ENCODE measurements around the gene ARMC8.

ARMC8 gene

DNA sequence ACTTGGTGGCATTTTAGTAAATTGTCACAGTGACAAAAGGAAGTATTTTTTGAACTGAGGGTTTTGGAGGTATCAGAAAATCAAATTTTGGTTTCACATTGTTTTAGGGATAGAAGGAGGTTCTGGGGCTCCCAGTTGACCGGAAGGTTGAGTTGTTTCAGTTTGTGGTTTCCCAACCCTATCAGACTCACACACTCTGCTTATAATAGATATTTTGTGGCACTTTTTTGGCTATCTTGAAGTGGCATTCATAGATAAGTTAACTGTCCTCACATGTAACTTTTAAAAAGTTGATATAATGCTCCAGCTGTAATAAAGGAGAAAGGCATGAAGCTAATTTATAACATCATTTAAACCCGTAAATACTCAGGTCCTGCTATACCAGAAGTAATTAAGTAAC, 12.8 kb downstream of the ARMC8 start:
- no peak for DNase-seq

DNA sequence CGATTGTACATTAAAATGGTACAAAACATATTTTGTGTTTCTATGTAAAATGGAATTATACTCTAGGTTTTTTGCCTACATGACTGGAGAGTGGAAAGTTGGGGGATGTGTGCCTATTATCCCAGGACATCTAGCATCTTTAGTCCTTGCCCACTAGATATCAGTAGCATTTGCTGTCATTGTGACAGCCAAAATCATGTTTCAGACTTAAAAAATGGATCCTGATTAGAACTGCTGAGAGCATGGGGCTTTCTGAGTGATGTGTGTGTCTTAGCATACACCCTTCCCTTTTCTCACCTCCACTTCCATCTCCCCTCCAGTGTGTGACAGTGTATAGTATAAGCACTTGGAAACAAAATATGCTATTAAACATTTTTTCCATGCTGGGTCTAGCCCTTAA, 13.3 kb downstream of the ARMC8 start:
- DNase-seq: no peak

DNA sequence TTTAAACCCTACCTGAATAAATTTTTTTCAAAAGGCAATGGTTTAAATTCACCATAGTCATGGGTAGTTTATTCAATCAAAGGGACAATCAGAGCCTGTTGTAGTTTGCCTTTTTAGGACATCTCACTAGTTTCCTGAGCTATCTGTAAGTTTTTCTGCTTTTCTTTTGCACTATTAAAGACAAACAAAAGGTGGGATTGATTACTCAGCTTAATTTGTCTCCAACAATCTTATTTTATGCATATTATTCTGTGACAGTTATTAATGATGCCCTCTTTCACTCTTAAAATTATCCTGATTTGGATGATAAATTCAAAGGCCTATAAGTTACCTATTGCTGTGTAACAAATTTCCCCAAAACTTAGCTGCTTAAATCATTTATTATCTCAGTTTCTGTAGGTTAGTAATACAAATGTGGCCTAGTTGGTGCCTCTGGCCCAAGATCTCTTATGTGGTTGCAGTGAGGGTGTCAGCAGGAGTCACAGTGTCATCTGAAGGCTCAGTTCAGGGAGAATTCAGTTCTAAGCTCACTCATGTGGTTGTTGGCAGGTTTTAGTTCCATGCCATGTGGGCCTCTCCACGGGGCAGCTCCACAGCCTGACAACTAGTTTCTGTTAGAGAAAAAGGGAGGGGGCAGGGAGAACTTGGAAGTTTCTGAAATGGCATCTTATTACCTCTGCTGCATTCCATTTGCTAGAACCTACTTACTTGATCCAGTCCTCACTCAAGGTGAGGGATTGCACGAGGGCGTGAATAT, 16.0 kb downstream of the ARMC8 start:
- DNase-seq: no peak

DNA sequence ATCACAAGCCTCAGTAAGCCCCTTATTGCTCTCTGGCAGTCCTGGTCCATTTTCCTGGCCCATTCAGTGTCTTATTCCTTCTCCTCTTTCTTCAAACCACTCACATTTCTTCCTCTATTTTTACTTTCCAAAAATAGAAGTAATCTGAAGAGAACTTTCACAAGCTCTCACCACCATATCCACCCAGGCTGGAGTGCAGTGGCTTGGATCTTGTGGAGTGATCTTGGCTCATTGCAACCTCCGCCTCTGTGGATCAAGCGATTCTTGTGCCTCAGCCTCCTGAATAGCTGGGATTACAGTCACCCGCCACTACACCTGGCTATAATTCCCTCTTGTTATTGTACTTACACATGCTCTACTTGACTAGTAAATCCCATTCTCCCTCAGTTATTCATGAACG, 16.8 kb downstream of the ARMC8 start:
- no peak for DNase-seq

DNA sequence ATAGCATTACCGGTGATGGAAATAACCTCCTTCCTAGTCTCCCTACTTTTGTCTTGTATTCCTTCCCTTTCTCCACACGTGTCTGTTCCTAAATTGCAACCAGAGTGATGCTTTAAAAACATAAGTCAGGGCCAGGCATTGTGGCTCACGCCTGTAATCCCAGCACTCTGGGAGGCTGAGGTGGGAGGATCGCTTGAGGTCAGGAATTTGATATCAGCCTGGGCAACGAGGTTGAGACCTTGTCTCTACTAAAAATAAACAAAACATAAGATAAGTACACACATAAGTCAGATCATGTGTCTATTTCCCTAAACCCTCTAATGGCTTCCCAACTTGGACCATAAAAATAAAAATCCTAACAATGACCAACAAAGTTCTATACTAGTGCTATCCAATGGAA, 18.4 kb downstream of the ARMC8 start:
- DNase-seq: no peak

DNA sequence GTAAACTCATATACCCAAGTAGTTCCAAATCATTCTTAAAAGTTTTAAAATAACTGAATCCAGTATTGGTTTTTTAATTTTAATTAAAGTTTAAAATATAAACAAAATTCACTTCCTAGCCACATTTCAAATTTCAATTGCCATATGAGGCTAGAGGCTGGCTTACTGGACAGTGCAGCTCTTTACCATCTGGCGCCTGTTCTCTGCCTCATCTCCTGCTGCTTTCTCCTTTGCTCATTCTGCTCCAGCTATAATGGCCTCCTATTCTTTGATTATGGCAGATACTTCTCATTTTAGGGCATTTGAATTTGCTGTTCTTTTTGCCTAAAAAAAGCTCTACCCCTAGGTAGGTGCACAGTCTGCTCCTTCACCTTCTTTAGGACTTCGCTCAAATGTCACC, 19.1 kb downstream of the ARMC8 start:
- DNase-seq: no peak

DNA sequence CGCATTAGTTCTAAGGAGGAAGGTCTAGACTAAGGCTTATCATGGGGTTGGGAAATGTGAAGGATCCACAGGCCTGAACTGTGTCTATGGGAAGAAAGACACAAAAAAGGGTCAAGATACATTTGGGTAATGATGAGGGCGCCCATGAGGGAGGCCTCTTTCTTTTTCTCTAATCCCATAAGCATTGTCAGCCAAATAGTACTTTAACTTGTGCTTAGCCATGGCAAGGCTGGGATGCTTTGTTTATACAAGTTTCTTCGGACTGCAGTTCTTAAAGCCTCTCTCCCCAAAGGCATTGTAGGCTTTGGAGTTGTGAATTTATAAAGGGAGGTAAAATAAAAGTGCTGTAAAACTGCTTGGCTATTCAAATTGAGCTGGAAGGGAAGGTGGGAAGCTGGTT, 23.4 kb downstream of the ARMC8 start:
- no peak for DNase-seq

DNA sequence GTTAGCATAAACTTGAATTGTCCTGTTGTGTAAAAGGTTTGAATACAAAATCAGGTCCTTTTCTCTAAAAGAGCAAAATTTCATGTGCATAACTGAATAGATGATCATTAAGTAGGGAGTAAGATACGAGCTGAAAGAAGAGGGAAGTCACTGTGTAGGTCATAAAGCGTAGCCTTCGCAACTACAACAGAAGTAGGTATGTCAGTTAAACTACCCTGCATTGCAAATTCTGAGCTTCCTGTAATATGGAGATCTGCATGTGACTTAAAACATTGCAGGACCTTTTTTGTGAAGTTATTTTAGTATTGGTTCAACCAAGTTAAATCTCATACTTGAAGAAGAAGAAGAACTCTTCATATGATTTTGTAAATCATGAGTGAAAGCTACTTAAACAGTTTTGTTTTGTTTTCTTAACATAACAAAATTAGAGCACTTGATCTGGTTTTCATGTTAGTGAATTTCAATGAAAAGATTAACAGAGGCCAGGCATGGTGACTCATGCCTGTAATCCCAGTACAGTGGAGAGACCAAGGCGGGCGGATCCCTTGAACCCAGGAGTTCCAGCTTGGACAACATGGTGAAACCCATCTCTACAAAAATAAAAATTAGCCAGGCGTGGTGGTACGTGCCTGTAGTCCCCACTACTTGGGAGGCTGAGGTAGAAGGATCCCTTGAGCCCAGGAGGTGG, 26.4 kb downstream of the ARMC8 start:
- DNase-seq: no peak

DNA sequence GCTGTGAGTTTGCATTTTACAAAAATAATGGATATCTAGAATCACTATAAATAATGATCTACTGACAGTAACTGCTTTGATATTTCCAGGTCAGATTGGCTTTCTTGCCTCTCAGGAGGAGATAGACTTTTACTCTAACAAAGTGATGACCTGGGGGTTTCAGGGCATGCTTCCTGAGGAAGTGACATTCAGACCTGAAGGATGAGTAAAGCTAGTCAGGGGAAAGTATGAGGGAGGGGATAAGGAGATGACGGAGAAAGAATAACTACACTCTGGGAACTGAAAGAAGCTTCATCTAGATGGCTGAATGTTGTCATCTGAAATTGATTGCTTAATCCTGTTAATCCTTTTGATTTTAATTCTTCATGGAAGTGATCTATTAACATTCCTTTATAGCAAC, 32.2 kb downstream of the ARMC8 start:
- DNase-seq: no peak

DNA sequence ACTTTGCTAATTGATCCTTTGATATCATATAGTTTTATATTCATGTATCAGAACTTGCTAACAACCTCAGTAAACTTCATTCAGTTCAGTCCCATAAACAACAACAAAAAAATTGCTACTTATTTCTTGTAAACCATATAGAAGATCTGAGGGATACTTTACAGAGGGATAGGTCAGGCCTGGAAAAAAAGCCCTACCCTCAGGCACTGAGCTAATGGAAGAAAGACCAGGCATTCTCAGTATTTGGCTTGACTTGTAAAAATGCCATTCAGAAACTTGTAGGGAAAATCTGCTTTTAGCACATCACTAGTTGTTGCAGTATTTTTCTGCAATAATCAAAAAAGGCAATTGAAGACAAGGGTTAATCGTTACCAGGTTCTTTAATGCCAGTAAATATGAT, 33.1 kb downstream of the ARMC8 start:
- DNase-seq: no peak

DNA sequence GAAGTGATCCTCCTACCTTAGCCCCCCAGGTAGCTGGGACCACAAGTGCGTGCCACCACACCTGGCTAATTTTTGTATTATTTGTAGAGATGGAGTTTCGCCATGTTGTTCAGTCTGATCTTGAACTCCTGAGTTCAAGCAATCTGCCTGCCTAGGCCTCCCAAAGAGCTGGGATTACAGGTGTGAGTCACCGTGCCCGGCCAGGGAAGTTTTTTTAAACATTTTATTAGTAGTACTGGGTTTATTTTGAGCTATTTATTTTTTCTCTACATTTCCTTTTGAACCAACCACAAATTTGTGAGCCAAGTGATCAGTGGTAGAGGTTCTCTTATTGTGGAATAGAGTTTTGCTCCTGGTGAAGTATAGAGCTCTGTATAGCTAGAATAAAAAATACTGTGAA, 33.7 kb downstream of the ARMC8 start:
- no peak for DNase-seq

DNA sequence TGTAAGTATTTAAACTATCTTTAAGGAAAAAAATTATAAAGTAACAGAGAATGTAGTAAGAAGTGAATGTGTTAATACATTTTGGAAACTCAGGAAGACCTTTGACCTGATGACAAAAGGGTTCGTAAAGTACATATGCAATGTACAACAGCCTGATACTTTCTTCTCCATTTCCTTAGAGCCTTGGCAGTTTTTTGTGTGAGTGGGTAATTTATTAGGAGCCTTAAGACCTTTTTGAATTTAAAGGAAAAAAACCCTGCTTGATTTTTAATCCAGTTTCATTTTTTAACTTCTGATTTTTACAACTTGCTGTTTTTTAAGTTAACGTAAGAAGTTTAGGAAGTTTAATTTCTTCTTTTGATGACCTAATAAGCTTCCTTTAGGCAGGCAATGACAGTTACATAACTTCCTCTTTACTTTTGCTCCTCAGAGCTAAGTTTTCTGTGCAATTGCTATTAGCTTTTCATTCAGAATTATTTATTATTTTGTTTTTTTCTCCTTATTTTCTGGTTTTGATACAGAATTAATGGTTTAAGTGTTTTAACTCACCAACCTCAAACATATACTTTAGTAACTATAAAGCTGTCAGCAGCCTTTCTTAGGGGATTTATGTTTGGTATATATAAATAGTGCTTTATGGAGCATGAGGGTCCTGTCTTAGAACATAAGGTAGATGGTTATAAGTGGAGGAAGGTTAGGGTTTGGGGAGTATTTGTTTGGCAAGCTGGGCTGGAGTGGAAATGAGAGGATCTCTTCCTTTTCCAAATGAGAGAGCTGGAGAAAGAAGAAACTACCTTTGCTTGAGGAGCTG, 35.2 kb downstream of the ARMC8 start:
- no peak for DNase-seq

DNA sequence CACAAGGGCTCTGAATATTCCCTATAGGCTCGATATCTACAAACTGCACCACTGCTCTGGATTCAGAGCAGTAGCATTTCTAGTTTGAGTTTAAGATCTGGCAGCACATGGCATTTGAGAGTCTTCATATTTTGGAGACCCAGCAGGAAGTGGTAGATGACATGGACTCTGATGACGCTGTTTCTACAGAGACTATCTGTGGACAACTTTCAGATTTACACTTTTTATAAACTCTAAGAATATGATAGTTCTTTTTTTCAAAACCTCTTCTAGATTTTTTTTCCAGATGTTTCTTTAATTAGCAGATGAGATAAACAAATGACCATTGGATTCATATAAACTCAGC, 35.8 kb downstream of the ARMC8 start:
- DNase-seq: no peak

DNA sequence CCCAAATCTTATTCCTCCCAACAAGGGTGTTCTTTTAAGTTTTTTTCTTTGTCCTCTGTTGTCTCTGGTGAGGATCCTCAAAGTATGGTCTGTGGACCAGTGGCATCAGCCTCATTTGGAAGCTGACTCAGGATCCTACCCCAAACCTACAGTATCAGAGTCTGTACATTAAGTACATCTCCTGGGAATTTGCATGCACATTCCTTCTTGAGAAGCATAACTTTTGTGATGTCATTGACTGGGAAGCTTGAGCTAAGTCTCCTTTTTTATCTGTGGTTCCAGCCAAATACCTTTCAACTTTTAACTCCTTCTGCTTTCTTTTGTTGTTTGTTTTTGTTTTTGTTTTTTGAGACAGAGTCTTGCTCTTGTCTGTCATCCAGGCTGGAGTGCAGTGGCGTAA, 40.5 kb downstream of the ARMC8 start:
- DNase-seq: no peak

DNA sequence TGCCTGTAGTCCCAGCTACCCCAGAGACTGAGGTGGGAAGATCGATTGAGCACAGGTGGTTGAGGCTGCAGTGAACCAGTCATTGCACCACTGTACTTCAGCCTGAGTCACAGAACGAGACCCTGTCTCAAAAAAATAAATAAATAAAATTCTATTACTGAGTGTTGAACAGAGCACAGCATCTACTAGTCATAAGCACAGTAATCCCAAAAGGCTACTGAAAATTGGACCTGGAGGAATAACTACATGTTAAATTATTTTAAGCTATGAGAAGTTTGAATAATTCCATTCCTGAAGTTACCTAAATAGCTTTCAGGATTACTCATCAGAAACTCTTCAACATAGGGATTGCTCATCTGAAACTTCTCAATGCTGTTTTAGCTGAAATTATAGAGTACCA, 43.4 kb downstream of the ARMC8 start:
- DNase-seq: no peak

DNA sequence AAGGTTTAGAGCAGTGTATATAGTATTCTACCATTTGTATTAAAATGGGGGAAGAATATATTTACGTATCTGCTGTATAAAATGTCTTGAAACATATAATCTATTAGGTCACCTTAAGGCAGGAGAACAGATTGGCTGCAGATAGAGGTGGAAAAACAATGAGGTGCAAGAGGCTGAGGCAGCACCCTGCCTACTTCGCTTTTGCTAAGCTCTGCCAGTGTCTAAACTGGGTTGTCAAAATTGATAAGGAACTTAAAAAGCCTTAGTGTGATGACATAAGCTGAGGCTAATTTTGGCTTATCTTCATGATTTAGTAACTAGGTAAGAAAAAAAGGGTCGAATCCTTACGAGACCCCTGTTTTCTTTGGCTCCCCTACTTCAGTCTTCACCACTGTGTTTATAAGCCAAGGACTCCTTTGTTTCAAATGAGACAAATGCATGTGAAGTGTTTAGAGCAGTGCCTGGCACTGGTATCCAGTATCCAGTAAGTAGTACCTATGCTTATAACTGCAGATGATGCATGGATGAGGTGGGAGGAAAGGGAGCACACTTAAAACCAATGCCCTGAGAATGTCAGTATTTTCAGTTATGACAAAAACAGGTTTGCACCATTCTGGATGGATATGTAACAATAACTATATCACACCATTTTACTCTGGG, 45.7 kb downstream of the ARMC8 start:
- no peak for DNase-seq

DNA sequence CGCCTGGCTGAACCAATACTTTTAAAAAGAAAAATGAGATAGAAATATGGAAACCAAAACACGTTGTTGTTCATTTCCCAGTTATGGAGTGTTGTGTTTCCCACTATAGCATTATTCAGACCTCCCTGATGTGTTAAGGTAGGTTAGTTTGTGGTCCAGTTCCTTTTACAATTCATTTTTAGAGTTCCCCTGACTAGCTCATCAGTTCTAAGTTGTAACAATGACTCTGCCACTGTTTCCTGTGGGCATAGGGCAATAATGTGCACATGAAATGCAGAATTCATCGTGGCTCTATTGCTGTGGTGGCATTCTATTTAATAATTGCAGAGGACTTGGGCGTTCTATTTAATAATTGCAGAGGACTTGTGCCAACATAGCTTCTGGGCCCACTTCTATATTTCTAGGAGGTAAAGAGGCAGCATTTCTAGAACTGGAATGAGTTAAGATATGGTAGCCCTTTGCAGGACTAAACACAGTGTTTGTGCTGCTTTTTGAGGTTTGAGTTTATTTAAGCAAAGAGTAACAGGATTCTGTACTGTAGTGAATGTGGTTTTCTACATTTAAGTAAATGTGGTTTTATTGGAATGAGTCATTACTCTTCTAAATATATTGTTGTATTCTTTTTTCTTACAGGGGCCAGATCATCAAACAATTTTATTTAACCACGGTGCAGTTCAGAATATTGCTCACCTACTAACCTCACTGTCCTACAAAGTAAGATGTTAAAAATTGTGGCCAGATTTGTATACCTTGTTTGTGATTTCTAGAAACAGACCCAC, 47.5 kb downstream of the ARMC8 start:
- DNase-seq: no peak

DNA sequence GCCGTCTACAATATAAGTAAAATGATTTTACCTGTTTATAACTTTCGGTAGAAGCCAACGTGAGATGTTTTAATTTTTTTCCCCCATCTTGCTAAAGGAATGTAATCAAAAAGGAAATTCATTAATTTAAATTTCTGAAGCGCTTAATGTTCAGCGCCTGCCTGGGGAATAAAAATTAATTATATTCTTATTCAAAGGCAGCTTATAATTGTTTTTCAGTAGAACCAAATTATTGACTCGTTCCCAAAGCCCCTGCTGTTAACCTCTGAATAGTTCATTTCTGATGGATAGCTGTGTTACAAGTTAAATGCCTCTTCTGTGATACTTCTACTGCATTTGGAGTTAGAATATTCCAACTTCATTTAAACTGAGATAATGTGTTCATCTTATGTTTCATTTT, 51.6 kb downstream of the ARMC8 start:
- DNase-seq: no peak

DNA sequence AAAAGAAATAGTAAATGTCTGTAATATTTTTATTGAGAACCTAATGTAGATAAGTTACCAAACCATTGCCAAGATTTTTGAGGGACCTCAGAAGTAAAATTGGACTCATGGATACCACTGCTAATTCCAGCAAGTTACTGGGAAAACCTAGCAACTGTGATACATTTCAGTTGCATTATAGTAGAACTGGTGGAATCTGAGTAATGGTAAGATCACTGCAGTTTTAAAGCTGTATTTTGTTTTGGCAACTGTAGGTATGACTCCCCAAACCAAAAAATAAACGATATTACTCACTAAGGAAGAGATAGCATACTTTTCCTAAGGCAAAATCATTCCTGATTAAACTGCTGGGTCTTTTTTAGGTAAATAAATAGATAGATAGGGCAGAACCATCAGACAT, 54.0 kb downstream of the ARMC8 start:
- no peak for DNase-seq

DNA sequence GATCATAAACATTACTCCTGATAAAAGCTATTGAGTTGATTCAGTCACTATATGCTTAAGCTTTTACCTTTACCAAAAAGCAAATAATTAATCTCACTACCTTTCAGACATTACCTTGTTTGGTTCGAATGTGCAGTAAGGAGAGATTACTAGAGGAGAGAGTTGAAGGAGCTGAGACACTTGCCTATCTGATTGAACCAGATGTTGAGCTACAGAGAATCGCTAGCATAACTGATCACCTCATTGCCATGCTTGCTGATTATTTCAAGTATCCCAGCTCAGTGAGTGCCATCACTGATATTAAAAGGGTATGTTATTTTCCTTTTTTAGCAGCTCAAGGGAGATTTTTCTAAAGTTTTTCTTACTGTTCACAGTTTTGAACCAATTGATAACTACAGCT, 54.6 kb downstream of the ARMC8 start:
- DNase-seq: no peak

DNA sequence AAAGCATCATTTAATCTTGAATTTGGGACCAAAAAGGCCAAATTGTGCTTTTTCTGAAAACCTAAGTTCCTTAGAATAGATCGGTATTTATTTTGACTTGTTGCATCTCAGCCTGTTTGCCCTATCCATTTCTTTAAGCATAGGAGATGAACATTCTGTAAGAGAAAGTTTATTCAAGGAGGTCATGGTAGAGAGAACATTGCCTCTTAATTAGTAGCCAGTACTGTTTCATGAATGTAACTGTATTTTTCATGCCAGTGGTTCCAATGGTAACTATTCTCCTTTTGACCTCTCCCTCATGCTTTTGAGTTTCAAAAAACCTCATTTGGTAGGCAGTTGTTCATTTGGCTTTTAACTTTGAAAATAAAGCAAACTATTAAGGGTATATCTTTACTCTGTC, 55.4 kb downstream of the ARMC8 start:
- no peak for DNase-seq

DNA sequence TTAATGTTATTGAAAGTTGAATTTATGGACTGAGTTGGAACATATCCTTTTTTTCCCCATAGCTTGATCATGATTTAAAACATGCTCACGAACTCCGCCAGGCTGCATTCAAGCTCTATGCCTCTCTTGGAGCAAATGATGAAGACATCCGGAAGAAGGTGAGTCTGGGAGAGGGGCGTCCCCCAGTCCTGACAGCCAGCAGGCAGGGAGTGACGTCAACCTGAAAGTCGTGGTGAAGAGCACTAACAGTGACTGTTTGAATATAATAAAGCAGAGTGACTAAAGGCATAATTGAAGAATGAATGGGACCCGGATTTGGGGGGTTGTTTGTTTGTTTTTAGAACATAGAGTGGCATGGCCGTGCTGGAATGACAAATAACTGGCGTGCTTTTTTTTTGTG, 57.9 kb downstream of the ARMC8 start:
- no peak for DNase-seq

DNA sequence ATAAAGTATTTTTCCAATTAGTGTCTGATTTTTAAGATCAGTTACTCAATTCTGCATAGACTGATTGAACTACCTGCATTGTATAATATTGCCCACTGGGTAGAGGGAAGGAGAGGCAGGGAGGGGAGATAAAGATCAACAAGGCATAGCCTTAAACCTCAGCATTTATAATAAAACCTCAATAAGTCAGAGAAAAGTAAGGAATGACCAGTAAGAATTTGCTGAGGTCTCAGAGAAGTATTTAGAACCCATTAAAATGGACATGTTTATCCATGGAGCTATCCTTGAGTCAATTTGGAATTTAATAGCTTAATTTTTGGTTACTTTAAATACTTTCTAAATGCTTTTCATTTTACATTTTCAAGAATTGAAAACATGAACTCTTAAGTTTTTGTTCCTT, 62.5 kb downstream of the ARMC8 start:
- DNase-seq: no peak
